Ishikawa (cell line): ENCODE measurements around the gene SDK1.

Source experiments
- CEBPB ChIP-seq: IDR thresholded peaks from 2 replicates; pipeline ENCODE4 v1.6.1; 2012
- CREB1 ChIP-seq: IDR thresholded peaks from 2 replicates; pipeline ENCODE4 v1.6.1; 2012; ENCODE audit warnings: low read depth
- EGR1 ChIP-seq: IDR thresholded peaks from 2 replicates; pipeline ENCODE4 v1.6.1; 2012
- EP300 ChIP-seq: IDR thresholded peaks from 2 replicates; pipeline ENCODE4 v1.6.1; 2012; ENCODE audit warnings: borderline replicate concordance
- FOXM1 ChIP-seq: IDR thresholded peaks from 2 replicates; pipeline ENCODE4 v1.6.1; 2012; ENCODE audit warnings: low read depth, borderline replicate concordance
- MAX ChIP-seq: IDR thresholded peaks from 2 replicates; pipeline ENCODE4 v1.6.1; 2012
- NFIC ChIP-seq: IDR thresholded peaks from 2 replicates; pipeline ENCODE4 v1.6.1; 2012
- RAD21 ChIP-seq: IDR thresholded peaks from 2 replicates; pipeline ENCODE4 v1.6.1; 2012; ENCODE audit warnings: low read depth
- REST ChIP-seq: IDR thresholded peaks from 2 replicates; pipeline ENCODE4 v1.6.1; 2012; ENCODE audit warnings: low read depth, mild to moderate bottlenecking
- TAF1 ChIP-seq: IDR thresholded peaks from 2 replicates; pipeline ENCODE4 v1.6.1; 2012; ENCODE audit warnings: low read depth, mild to moderate bottlenecking
- TCF12 ChIP-seq: IDR thresholded peaks from 2 replicates; pipeline ENCODE4 v1.6.1; 2012; ENCODE audit warnings: low read depth
- TEAD4 ChIP-seq: IDR thresholded peaks from 2 replicates; pipeline ENCODE4 v1.6.1; 2012
- USF1 ChIP-seq: IDR thresholded peaks from 2 replicates; pipeline ENCODE4 v1.6.1; 2012
- YY1 ChIP-seq: IDR thresholded peaks from 2 replicates; pipeline ENCODE4 v1.6.1; 2012; ENCODE audit warnings: low read depth
- ZBTB7A ChIP-seq: IDR thresholded peaks from 2 replicates; pipeline ENCODE4 v1.6.1; 2012; ENCODE audit warnings: low read depth

The SDK1 gene

GRCh38 chr7:3995187-3995586 lies 694.1 kb downstream of the SDK1 start:
- TF ChIP-seq CEBPB (no peak), EGR1 (no peak), NFIC (no peak), REST (no peak), USF1 (no peak), TEAD4 (no peak), FOXM1 (no peak), ZBTB7A (no peak), MAX (no peak), CREB1 (no peak), EP300 (no peak), RAD21 (no peak), TCF12 (no peak), YY1 (no peak), TAF1 (no peak)

- no peak for TF ChIP-seq MAX
- TF ChIP-seq EGR1: no peak
- TF ChIP-seq TAF1: no peak
- no peak for TF ChIP-seq NFIC
- no peak for TF ChIP-seq TCF12
- TF ChIP-seq CEBPB: no peak
- TF ChIP-seq CREB1: no peak
Measured at GRCh38 chr7:3998060-3998459, 697.0 kb downstream of the SDK1 start.

GRCh38 chr7:4000139-4000538 lies 699.1 kb downstream of the SDK1 start:
- TF ChIP-seq USF1: no peak
- TF ChIP-seq EP300: no peak
- TF ChIP-seq MAX: no peak
- TF ChIP-seq FOXM1: no peak
- TF ChIP-seq RAD21: no peak
- TF ChIP-seq TAF1: no peak
- TF ChIP-seq CEBPB: no peak
- no peak for TF ChIP-seq TEAD4
- TF ChIP-seq CREB1: no peak
- no peak for TF ChIP-seq TCF12
- TF ChIP-seq EGR1: no peak
- no peak for TF ChIP-seq ZBTB7A
- TF ChIP-seq REST: no peak
- no peak for TF ChIP-seq NFIC
- TF ChIP-seq YY1: no peak

- no peak for TF ChIP-seq TAF1
- no peak for TF ChIP-seq USF1
- TF ChIP-seq CREB1: no peak
- no peak for TF ChIP-seq REST
- TF ChIP-seq TEAD4: no peak
- no peak for TF ChIP-seq CEBPB
Measured at GRCh38 chr7:4000934-4001333, 699.9 kb downstream of the SDK1 start.
